ENCODE measurements around the gene LYZ.
A peak's percentile ranks its signal among the peaks of the same experiment; 100 is the strongest.
"Not testable (repeated sequence)": the region's sequence is repeated elsewhere in the genome, so short reads cannot be mapped to it uniquely, and the experiment has no call there.

Gene LYZ

DNA sequence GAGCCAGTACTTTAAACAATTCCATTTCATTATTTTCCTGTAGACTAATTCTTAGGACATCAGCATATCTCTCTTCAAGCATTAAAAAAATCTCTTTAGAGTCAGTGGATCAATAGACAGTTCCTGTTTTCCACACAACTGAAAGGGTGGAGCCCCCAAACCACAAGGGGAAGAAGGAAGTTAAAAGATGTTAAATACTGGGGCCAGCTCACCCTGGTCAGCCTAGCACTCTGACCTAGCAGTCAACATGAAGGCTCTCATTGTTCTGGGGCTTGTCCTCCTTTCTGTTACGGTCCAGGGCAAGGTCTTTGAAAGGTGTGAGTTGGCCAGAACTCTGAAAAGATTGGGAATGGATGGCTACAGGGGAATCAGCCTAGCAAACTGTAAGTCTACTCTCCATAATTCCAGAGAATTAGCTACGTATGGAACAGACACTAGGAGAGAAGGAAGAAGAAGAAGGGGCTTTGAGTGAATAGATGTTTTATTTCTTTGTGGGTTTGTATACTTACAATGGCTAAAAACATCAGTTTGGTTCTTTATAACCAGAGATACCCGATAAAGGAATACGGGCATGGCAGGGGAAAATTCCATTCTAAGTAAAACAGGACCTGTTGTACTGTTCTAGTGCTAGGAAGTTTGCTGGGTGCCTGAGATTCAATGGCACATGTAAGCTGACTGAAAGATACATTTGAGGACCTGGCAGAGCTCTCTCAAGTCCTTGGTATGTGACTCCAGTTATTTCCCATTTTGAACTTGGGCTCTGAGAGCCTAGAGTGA lies at the start of gene LYZ:
Gene LYZ, plus strand, starts transcription at position 220 of the 777 bp plus-strand sequence. Its CDS starts 28 bp downstream, at position 248.
- no peak for DNase-seq

DNA sequence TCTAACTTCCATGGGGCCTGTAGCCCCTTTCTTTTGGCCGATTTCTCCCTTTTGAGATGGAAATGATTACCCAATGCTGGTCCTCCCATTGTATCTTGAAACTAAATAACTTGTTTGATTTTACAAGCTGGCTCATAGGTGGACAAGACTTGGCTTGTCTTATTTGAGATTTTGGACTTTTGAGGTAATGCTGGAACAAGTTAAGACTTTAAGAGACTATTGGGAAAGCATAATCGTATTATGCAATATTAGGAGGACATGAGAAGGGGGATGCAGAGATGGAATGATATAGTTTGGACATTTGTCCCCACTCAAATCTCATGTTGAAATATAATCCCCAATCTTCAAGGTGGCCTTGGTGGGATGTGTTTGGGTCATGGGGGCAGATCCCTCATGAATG lies 49.2 kb upstream of the LYZ start:
- DNase-seq = no peak

DNA sequence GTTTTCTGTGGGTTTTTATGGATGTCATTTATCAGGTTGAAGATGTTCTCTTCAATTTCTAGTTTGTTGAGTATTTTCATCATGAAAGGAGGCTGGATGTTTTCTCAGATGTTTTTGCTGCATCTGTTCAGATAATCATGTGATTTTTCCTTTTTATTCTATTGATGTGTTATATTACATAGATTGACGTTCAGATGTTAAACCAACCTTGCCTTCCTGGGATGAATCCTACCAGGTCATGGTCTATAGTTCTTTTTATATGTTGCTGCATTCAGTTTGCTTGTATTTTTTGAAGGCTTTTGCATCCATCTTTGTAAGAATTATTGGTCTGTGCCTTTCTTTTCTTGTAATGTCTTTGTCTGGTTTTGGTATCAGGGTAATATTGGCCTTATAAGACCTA lies 43.9 kb upstream of the LYZ start:
- DNase-seq = no peak

DNA sequence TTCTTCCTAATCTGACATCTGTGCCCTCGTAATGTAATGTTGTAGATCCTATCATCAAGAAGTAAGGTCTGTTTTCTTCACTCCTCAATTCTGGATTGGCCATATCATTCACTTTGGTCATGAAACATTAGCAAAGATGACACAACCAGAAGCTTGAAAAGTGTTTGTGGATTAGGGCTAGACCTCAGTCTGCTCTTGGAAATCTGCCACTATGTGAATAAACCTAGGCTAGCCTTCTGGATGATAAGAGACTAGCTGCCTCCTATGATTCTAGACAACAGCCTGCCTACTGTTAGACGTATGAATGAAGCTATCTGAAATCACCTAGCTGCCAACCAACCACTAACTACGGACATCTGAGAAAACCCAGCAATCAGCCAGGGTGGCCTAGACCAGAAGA lies 38.7 kb upstream of the LYZ start:
- no peak for DNase-seq

DNA sequence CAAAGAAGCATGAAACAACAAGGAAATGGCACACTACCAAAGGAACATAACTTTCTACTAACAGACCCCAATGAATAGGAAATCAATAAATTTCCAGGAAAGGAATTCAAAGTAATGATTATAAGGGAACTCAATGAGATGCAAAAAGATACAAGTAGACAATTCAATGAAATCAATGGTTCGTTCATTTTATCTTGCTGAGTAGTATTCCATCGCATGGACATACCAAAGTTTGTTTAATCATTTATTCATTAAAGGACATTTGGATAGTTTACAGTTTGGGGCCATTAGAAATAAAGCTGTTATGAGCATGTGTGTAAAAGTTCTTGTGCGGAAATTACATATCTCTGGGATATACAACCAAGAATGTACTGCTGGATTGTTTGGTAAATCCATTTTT lies 35.0 kb upstream of the LYZ start:
- DNase-seq = no peak

DNA sequence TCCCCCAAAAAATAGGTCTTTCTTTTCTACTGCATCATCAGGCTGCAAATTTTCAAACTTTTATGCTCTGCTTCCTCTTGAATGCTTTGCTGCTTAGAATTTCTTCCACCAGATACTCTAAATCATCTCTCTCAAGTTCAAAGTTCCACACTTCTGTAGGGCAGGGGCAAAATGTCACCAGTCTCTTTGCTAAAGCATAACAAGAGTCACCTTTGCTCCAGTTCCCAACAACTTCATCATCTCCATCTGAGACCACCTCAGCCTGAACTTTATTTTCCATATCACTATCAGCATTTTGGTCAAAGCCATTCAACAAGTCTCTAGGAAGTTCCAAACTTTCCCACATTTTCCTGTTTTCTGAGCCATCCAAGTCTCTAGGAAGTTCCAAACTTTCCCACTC lies 31.4 kb upstream of the LYZ start:
- not testable (repeated sequence) for DNase-seq

DNA sequence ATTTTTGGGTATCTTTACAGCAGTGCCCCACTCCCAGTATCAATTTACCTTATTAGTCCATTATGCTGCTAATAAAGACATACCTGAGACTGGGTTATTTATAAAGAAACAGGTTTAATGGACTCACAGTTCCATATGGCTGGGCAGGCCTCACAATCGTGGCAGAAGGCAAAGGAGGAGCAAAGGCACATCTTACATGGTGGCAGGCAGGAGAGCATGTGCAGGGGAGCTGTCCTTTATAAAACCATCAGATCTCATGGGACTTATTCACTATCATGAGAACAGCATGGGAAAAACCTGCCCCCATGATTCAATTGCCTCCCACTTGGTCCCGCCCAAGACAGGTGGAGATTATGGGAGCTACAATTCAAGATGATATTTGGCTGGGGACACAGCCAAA lies 30.9 kb upstream of the LYZ start:
- not testable (repeated sequence) for DNase-seq

DNA sequence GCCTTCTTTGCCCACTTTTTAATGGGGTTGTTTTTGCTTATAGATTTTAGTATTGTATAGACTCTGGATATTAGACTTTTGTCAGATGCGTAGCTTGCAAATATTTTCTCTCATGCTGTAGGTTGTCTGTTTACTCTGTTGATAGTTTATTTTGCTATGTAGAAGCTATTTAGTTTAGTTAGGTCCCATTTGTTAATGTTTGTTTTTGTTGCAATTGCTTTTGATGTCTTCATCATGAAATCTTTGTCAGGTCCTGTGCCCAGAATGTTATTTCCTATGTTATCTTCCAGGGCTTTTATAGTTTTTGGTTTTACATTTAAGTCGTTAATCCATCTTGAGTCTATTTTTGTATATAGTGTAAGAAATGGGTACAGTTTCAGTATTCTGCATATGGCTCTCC lies 30.0 kb upstream of the LYZ start:
- DNase-seq = no peak

DNA sequence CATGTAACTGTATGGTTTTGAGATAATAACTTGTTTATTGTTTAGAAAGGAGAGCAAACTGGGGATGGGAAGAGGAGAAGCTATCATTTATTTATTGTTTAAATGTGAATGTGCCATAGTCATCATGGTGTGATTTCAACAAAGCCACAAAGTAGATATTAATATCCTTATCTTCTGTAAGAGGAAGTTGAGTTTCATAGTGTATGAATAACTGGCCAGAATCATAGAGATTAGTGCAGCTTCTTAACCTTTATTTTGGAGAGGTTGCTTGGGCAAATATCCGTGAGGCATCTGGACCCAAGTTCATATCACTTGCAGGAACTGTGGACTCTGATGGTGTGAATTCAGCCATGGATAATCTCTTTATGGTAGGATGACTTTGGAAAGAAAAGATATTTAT lies 26.8 kb upstream of the LYZ start:
- DNase-seq = no peak

DNA sequence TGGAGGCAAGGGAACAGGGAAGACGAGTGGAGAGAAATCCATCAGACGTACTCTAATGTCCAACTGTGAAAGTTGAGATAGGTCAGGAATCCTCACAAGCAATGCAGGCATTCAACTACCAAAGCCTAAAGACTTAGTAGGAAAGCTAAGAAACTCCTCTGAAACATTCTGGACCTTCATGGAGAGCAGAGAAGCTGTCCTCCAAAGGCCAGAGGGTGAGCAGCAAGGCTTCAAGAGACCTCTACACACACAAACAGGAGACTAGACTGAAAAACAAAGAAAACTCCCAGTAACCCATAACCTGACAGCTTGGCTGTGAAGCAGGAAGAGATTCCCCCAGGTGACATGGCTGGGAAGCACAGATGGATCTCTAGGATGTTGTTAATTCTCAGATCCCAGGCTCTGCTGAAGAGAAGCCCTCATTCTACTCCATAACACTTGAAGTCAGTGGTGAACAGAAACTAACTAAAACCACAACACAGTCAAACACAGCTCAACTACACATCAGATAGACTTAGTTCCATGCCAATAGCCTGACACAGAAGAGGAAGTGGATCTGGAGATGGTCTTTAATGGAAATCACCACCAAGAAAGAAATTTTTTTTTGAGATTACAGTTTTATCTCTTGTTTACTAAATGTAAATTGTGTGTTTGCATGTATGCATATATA lies 23.2 kb upstream of the LYZ start:
- DNase-seq = no peak

DNA sequence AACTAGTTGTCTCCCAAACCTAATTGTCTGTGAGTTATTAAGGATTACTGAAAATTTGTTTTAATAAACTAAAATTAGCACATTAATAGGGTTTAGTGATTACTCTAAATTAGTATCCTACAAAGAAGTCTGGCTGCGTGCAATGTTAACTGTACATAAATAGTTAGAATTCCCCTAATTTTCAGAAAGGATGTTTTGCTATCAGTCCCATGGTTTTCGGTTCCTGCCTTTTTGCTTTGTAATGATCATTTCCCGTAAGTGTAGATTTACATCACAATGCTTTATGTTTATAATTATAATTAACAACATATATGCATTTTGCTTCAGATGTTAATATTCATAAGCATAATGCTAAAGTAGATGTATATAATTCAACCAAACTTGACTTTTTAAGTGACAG lies 19.8 kb upstream of the LYZ start:
- DNase-seq = no peak

DNA sequence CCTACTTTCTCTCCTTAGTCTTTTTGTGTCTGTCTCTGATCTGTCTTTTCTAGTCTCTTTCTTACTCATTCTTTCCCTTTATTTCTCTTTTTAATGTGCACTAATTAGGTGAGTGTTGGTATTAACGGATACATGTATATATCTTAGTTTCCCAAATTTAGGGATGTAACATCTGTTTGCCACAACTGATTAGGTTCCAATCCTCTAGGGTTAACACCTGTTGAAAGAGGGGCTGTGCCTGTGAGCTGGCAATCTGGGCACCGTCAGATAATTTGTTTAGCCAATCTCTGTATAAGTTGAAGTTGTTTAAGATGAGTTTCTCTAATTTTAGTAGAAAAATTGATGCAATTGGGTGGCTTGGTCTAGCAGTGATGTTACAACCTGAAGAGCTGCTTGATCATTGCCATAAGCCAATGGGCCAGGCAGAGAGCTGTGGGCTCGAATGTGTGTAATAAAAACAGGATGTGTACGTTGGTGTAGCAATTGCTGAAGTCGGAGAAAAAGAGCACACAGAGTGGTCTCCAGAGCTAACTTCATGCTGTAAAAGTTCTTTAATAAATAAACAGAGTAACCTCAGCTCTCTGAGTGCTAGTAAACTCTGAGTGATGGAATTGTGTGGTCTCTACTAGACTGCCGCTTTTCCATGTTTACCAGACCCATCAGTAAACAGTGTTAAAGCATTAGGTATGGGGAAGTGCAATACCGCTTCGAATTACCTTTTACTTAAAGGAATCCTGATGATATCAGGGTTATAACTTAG lies 18.3 kb upstream of the LYZ start:
- no peak for DNase-seq

DNA sequence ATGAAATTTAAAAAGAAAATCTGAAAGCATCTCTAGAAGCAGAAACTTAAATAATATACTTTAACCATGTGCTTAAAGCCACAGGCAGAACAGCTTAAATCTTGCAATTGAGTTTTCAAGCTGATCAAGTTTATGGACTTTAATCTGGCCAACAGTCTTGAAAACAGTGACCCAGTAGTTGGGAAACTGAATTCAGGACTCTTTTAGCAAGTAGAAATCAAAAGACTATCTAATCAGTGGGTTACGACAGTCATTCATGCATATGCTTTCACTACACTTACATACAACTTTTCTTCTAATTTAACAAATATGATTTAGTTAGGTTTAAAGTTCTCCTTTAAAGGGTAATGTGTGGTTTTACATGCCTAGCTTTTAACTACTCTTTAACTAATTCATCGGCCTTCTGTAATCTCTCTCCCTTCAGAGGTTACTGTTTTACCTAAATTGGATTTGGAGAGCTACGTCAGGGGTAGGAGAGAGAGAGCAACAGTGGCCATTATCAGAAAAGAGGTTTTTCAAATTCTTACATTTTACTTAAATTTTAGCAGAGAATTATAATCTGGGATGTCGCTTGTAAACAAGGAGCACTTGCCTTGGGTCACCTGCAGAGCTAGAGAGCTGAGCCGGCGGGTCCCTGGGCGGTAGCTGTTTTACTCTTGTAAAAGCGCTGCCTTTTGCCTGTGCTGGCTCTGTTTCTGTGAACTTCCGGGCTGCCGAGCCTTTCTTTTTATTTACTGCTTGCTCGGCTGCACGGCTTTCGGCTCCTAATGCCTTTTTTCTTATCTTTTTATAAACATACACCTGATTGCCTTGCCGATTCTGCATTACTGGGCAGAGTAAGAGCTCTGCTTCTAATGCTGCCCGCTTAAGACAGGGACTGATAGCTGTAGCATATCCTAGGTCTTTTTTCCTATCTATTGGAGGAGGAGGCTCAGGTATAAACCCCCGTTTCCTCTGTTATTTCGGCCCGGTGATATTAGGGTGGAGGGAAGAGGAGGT lies 17.4 kb upstream of the LYZ start:
- peak; percentile 28 for DNase-seq

DNA sequence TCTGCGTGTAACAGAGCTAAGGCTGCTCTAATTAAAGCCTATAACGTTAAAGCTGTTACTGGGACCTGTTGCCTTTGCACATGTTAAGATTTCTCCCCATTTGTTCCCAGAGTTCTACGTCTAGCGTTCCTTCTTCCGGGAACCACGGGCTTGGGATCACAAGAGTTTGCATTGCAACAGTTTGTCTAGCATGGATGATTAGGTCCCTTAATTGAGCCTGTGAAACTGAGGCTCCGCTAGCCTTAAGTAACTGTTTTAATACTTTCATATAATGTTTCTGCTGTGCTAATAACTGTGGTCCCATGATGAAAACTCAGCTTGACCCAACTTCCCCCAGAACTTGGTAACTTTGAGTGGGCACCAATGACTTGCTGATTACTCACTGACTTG lies 16.7 kb upstream of the LYZ start:
- DNase-seq = no peak

DNA sequence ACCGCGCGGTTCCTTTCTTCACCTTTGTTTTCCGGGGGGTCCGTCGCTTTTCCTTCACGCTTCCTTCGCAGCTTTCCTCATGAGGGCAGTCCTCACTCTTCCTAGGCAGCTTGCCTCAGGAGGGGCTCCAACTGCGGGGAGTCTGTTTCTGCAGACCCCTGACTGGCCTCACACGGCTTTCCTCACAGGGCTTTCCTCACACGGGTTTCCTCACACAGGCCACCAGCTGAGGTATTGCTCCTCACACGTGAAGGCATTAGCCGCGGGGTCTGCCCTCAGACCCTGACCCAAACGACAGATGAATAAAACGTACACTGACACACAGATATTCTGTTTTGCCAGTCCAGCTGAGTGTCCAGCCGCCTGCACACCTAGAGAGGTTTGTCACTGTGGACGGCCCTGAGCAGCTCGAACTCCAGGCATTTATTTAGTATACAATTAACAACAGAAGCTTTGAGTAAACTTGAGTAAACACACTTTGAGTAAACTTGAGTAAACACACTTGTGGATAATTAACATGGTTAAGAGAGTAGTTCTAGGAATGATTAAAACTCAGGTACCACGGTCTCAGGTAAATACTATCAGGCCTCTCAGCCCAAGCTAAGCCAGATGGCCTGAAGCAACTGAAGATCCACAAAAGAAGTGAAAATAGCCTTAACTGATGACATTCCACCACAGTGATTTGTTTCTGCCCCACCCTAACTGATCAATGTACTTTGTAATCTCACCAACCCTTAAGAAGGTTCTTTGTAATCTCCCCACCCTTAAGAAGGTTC lies 16.1 kb upstream of the LYZ start:
- DNase-seq = no peak

DNA sequence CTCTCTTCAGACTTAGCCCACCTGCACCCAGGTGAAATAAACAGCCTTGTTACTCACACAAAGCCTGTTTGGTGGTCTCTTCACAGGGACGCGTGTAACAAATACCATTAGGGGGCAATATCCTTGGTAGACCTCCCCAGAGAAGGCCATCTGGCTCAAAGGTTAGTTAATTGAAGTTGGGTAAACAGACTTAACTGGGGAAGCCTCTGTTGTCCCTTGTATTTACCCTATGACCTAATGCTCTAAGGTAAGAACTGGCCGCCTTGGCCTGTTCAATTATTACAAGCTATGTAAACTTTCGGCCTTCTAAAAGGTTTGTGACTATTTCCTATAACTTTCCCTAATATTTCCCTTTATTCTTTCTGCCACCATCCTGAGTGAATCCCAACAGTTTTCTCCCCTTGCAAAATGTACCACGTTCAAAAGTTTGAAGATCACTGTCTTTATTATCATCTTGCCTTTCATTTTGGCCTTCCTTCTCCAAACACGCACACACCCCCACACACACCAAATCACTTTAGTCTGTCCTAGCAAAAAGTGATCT lies 15.3 kb upstream of the LYZ start:
- DNase-seq = no peak

DNA sequence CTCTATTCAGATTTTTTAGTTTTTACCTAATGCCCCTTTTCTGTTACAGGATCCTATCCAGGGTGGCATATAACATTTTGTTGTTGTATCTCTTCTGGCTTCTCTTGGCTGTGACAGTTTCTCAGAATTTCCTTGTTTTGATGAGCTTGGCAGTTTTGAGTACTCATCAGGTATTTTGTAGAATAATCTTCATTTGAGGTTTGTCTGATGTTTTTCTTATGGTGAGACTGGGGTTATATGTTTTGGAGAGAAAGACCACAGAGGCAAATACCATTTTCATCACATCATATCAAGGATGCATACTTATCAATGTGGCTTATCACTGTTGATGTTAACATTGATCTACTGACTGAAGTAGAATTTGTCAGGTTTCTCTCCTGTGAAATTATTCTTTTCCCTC lies 14.0 kb upstream of the LYZ start:
- no peak for DNase-seq

DNA sequence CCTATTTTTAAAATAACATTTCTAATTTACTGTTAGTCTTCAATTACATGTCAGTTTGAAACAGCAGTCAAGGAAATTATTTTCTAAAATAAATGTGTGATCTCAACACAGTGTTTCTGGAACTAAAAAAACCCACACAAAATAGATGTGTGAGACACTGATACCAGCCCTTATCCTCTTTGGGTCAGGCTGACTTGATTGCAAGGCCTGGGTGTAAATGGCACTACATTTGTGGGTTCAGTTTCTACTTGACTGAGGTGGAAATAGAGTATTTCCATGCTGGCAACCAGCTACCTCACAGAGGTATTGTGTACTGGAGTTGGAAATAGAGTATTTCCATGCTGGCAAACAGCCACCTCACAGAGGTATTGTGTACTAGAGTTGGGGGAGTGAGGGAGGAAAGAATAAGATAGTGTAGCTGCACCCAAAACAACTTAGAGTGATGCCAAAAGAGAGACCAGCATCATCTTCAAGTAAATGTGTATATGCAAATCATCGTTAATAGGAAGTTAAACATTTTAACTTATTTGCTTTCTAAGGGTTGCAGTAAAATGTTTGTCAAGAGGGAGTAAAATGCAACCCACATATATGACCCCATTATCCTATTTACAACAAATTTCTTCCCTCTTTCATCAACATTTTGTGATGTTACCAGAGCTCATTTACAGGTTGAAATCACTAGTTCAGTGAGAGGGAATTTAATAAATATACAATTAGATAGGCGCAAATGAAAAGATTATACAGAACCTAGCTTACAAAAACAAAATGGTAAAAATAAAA lies 10.7 kb upstream of the LYZ start:
- DNase-seq = no peak

DNA sequence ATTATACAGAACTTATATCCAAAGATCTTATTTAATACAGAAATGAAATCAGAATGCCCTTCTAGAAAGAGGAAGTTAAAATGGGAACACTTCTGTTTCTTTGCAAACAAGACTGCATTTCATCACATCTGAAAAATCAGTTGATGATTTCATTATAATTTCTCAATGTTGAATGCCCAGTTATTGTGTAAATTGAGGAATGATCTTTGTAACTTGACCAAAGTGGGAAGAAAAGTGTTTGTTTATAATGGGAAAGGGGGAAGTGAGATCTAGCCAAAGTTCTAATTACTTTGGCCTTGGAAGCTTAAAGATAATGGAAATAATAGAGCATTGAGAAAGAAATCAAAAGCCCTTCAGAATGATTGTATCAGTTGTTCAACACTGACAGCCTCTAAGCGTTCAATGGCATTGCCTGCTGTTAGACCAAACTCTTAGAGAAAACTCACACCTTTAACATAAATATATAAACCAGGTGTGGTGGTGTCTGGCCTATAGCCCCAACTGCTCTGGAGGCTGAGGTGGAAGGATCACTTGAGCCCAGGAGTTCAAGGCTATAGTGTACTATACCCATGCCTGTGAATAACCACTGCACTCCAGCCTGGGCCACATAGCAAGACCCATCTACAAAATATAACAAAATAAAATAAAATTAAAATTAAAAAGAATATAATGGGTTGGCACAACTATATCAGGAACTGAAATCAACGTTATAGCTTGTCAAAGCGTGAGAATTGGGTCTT lies 9.9 kb upstream of the LYZ start:
- no peak for DNase-seq

DNA sequence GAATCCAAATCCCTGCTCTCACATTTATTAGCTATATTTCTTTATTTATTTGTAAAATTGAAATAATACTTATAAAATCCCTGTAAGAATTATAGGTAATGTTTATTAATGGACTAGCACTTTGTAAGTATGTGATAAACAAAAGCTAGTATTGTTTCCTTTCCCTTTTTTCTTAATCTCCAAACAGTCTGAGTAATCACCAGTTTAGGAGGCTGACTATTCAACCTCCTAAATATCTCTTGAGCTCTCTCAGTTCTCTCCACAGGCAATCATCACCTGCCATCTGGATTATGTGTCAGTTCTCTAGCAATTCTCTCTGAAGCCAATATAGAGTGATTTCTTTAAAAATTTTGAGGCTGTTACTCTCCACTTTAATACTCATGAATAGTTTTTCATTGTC lies 9.2 kb upstream of the LYZ start:
- DNase-seq = no peak

Measured in stimulated activated CD4-positive, alpha-beta T cell treated with anti-CD3 and anti-CD28 coated beads, Interleukin-12 subunit alpha, Interleukin-12 subunit beta, amount 100 ng/mL, for 4 hours (primary cell).